Lower lobe of right lung (tissue), 2 donors: ENCODE results near the gene ALDH1A3. TPM values are rescaled to one million over a fixed set of nuclear protein-coding genes. Genes with fewer than 3 reads are reported as not detected.
"Not testable (repeated sequence)": the region's sequence is repeated elsewhere in the genome, so short reads cannot be mapped to it uniquely, and the experiment has no call there.

Experiments used
- ATAC-seq, 2 donors: fragments of 200-7000 bp; cut with Tn5 transposase; one replicate each; pipeline ENCODE4 v1.9.1; 2020 to 2022; ENCODE audit warnings: mild to moderate bottlenecking in 2 of 2, moderate library complexity in 2 of 2
- DNase-seq: peaks from one replicate; pipeline ENCODE4 v3.0.0-alpha.2; 2020
- H3K27ac ChIP-seq: fragments of 200-600 bp; one replicate; pipeline ENCODE4 v1.8.0; 2022
- H3K27me3 ChIP-seq: fragments of 200-600 bp; one replicate; pipeline ENCODE4 v1.8.0; 2022; ENCODE audit warnings: low read depth
- H3K36me3 ChIP-seq: fragments of 200-600 bp; one replicate; pipeline ENCODE4 v1.8.0; 2022; ENCODE audit warnings: mild to moderate bottlenecking
- H3K4me1 ChIP-seq: fragments of 200-600 bp; one replicate; pipeline ENCODE4 v1.8.0; 2022
- H3K4me3 ChIP-seq: fragments of 200-600 bp; one replicate; pipeline ENCODE4 v1.8.0; 2022; ENCODE audit warnings: mild to moderate bottlenecking
- H3K9me3 ChIP-seq: fragments of 200-600 bp; one replicate; pipeline ENCODE4 v1.8.0; 2022
- intact Hi-C: fragments of 100-400 bp; cut with DNase I; formaldehyde crosslinking; loops from one replicate; pipeline ENCODE4 v1.11.0; 2022
- total RNA-seq: library from RNA; stranded (reverse); fragmentation: NEBNext Ultra II Directional; extraction: Animal tissue kit (Norgen Biotek cat#: 25700); gene quantifications from one replicate; pipeline ENCODE4 v1.2.1, GENCODE V29; 2021
- TF ChIP-seq, protein P1 (sequence below): fragments of 200-600 bp; IDR thresholded peaks from one replicate; pipeline ENCODE4 v1.8.0; 2022; ENCODE audit warnings: antibody characterized with exemption, mild to moderate bottlenecking
- donor health status: DM: no; HTN: yes; CAD: no; lungs with severe emphysema.

ALDH1A3 gene
- total RNA-seq, 1 donor from 2014 or later: 9.7 TPM

GRCh38 chr15:100844778-100845177, 34.9 kb upstream of the ALDH1A3 start:
- H3K4me3 ChIP-seq: no peak overlapping the region
- H3K27ac ChIP-seq: no peak overlapping the region
- no peak for DNase-seq
- ATAC-seq: no peak
- H3K27me3 ChIP-seq: peaks cover 8% of the 10 kb centered on the region
- intact Hi-C loops: no loop called here
- H3K36me3 ChIP-seq: no peaks in the 10 kb centered on the region
- no peaks in the 10 kb centered on the region for H3K4me1 ChIP-seq
- TF ChIP-seq, protein P1, sequence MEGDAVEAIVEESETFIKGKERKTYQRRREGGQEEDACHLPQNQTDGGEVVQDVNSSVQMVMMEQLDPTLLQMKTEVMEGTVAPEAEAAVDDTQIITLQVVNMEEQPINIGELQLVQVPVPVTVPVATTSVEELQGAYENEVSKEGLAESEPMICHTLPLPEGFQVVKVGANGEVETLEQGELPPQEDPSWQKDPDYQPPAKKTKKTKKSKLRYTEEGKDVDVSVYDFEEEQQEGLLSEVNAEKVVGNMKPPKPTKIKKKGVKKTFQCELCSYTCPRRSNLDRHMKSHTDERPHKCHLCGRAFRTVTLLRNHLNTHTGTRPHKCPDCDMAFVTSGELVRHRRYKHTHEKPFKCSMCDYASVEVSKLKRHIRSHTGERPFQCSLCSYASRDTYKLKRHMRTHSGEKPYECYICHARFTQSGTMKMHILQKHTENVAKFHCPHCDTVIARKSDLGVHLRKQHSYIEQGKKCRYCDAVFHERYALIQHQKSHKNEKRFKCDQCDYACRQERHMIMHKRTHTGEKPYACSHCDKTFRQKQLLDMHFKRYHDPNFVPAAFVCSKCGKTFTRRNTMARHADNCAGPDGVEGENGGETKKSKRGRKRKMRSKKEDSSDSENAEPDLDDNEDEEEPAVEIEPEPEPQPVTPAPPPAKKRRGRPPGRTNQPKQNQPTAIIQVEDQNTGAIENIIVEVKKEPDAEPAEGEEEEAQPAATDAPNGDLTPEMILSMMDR: no peak
- H3K9me3 ChIP-seq: no peaks in the 10 kb centered on the region

GRCh38 chr15:100847194-100847593, 32.4 kb upstream of the ALDH1A3 start:
- TF ChIP-seq, protein P1: no peak
- no peak overlapping the region for H3K27ac ChIP-seq
- no peaks in the 10 kb centered on the region for H3K36me3 ChIP-seq
- ATAC-seq (no peak), DNase-seq (no peak)
- peaks cover 11% of the 10 kb centered on the region for H3K27me3 ChIP-seq
- H3K9me3 ChIP-seq: no peaks in the 10 kb centered on the region
- no peaks in the 10 kb centered on the region for H3K4me1 ChIP-seq
- intact Hi-C loops: no loop called here
- no peak overlapping the region for H3K4me3 ChIP-seq

- Histone ChIP-seq H3K9me3 (no peaks in the 10 kb centered on the region), H3K27ac (no peak overlapping the region), H3K4me1 (no peaks in the 10 kb centered on the region), H3K36me3 (no peaks in the 10 kb centered on the region), H3K27me3 (peaks cover 11% of the 10 kb centered on the region), H3K4me3 (peak overlapping the region; percentile 57)
- peak; percentile 62 for DNase-seq
- TF ChIP-seq, protein P1: no peak
- intact Hi-C loops: no loop called here
- ATAC-seq: peak; percentile 87 to 91
Observed at GRCh38 chr15:100849021-100849854, 30.4 kb upstream of the ALDH1A3 start.

DNA sequence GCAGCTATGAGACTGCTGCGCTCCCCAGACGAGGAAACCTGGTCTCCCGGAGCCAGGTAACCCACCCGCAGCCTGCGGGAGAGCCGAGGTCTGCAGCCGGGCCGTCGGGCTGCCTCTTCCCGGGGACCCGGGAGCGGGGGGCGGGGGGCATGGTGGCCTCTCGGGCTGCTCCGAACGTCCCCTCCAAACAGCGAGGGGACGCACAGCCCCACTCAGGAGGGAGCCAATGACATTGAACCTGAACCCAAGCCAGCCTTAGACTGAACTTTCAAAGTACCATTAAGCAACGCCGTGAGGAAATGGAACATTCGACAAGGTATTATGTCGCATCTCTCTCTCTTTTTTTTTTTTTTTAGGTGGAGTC, 29.8 kb upstream of the ALDH1A3 start:
- Histone ChIP-seq H3K4me1 (no peaks in the 10 kb centered on the region), H3K4me3 (peak overlapping the region; percentile 57), H3K36me3 (no peaks in the 10 kb centered on the region), H3K9me3 (no peaks in the 10 kb centered on the region), H3K27ac (no peak overlapping the region), H3K27me3 (peaks cover 11% of the 10 kb centered on the region)
- ATAC-seq (peak in 1 of 2 donors; percentile 39), DNase-seq (no peak)
- TF ChIP-seq, protein P1: no peak
- intact Hi-C loops: no loop called here

- H3K4me1 ChIP-seq, H3K4me3 ChIP-seq, H3K36me3 ChIP-seq, H3K27ac ChIP-seq, H3K9me3 ChIP-seq, ATAC-seq, DNase-seq, intact Hi-C loops: not testable (repeated sequence)
- peaks cover 11% of the 10 kb centered on the region for H3K27me3 ChIP-seq
Observed at GRCh38 chr15:100851428-100852015, 28.1 kb upstream of the ALDH1A3 start.

- H3K27ac ChIP-seq: no peak overlapping the region
- intact Hi-C loops: no loop called here
- ATAC-seq: no peak
- no peaks in the 10 kb centered on the region for H3K4me1 ChIP-seq
- TF ChIP-seq, protein P1: no peak
- H3K27me3 ChIP-seq: peaks cover 11% of the 10 kb centered on the region
- no peaks in the 10 kb centered on the region for H3K9me3 ChIP-seq
- no peaks in the 10 kb centered on the region for H3K36me3 ChIP-seq
- no peak for DNase-seq
- no peak overlapping the region for H3K4me3 ChIP-seq
Observed at GRCh38 chr15:100852630-100853029, 27.0 kb upstream of the ALDH1A3 start.
